Colonic mucosa (tissue), 4 donors: Measurements from ENCODE around the gene SPSB1. TPM values are rescaled to one million over a fixed set of nuclear protein-coding genes. Genes with fewer than 3 reads are reported as not detected.

Source experiments
- DNase-seq: peaks from one replicate; pipeline ENCODE4 v3.0.0-alpha.2; 2020
- H3K27ac ChIP-seq: fragments of 200-600 bp; one replicate; pipeline ENCODE4 v1.8.0; 2021
- H3K27me3 ChIP-seq: fragments of 200-600 bp; one replicate; pipeline ENCODE4 v1.8.0; 2021
- H3K36me3 ChIP-seq: fragments of 200-600 bp; one replicate; pipeline ENCODE4 v1.8.0; 2021
- H3K4me1 ChIP-seq: fragments of 200-600 bp; one replicate; pipeline ENCODE4 v1.8.0; 2021; ENCODE audit warnings: mild to moderate bottlenecking
- H3K4me3 ChIP-seq: fragments of 200-600 bp; one replicate; pipeline ENCODE4 v1.8.0; 2021
- H3K9ac ChIP-seq, 2 donors: one replicate each; pipeline ENCODE4 v1.7.0; 2013; ENCODE audit warnings: control low read depth in 2 of 2, low read depth in 2 of 2, low read length in 2 of 2
- H3K9me3 ChIP-seq: fragments of 200-600 bp; one replicate; pipeline ENCODE4 v1.8.0; 2021
- intact Hi-C: fragments of 100-400 bp; cut with DNase I; formaldehyde crosslinking; loops from one replicate; pipeline ENCODE4 v1.14.1; 2022
- total RNA-seq, 2 donors: library from RNA; stranded (reverse); fragmentation: NEBNext Ultra II Directional in 1 of 2; extraction: Animal tissue kit (Norgen Biotek cat#: 25700) in 1 of 2; gene quantifications; one replicate each; pipeline ENCODE4 v1.2.1, GENCODE V29; 2021
- TF ChIP-seq, protein P1 (sequence below): fragments of 200-600 bp; IDR thresholded peaks from one replicate; pipeline ENCODE4 v1.8.0; 2022; ENCODE audit warnings: antibody characterized with exemption, mild to moderate bottlenecking
- donor health status: healthy.
- donor health status: DM: no; HTN: no; CAD: no.
- donor health status: DM: no; HTN: no; CAD: no.

The SPSB1 gene
- total RNA-seq, 2 donors from 2014 or later, result 14.9 to 28.7 TPM

GRCh38 chr1:9267352-9267686 is 25.4 kb upstream of the SPSB1 start:
- Histone ChIP-seq H3K4me3 (no peak overlapping the region), H3K9ac (no peak overlapping the region), H3K27me3 (no peaks in the 10 kb centered on the region), H3K36me3 (peaks cover 5% of the 10 kb centered on the region), H3K27ac (no peak overlapping the region), H3K9me3 (no peaks in the 10 kb centered on the region), H3K4me1 (no peaks in the 10 kb centered on the region)
- no peak for DNase-seq
- intact Hi-C loops, result loop anchor here (2.0 kb wide), 1 partner anchor 187 kb away; no protein-coding TSS in a partner anchor
- TF ChIP-seq, protein P1, sequence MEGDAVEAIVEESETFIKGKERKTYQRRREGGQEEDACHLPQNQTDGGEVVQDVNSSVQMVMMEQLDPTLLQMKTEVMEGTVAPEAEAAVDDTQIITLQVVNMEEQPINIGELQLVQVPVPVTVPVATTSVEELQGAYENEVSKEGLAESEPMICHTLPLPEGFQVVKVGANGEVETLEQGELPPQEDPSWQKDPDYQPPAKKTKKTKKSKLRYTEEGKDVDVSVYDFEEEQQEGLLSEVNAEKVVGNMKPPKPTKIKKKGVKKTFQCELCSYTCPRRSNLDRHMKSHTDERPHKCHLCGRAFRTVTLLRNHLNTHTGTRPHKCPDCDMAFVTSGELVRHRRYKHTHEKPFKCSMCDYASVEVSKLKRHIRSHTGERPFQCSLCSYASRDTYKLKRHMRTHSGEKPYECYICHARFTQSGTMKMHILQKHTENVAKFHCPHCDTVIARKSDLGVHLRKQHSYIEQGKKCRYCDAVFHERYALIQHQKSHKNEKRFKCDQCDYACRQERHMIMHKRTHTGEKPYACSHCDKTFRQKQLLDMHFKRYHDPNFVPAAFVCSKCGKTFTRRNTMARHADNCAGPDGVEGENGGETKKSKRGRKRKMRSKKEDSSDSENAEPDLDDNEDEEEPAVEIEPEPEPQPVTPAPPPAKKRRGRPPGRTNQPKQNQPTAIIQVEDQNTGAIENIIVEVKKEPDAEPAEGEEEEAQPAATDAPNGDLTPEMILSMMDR, result no peak

DNA sequence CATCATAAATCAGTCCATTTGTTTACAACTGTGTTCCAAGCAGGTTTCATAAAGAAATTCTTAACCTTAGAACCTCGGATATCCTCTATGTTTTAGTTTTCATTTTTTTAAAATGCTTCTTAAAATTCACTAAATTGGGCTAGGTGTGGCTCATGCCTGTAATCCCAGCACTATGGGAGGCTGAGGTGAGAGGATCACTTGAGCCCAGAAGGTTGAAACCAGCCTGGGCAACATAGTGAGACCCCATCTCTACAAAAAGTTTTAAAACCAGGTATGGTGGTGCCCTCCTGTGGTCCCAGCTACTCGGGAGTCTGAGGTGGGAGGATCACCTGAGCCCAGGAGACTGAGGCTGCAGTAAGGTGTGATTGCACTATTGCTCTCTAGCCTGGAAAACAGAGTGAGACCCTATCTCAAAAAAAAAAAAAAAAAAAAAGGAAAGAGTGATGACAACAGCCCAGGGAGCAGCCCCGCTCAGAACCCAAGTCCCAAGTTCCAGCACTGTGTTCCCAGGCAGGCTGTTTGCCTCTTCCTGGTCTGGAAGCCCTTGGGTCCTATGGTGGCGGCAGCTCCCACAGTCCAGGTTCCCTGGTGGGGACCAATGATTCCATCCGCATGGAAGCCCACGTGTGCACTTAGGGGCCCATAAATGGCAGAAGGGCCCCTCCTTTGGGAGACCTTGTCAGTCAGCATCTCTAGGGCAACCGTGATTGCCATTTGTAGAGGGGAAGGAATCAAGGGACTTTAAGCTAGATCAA is 24.7 kb upstream of the SPSB1 start:
- DNase-seq, result no peak
- Histone ChIP-seq H3K9ac (no peak overlapping the region), H3K4me1 (no peaks in the 10 kb centered on the region), H3K4me3 (no peak overlapping the region), H3K36me3 (peaks cover 5% of the 10 kb centered on the region), H3K9me3 (no peaks in the 10 kb centered on the region), H3K27ac (no peak overlapping the region), H3K27me3 (no peaks in the 10 kb centered on the region)
- intact Hi-C loops, result loop anchor here (2.0 kb wide), 1 partner anchor 187 kb away; no protein-coding TSS in a partner anchor
- TF ChIP-seq, protein P1, result no peak

- Histone ChIP-seq H3K36me3 (peaks cover 5% of the 10 kb centered on the region), H3K27me3 (no peaks in the 10 kb centered on the region), H3K9me3 (no peaks in the 10 kb centered on the region), H3K9ac (no peak overlapping the region), H3K27ac (no peak overlapping the region), H3K4me3 (no peak overlapping the region), H3K4me1 (no peaks in the 10 kb centered on the region)
- intact Hi-C loops, result no loop called here
- DNase-seq, result no peak
- TF ChIP-seq, protein P1, result no peak
Observed at GRCh38 chr1:9269078-9269501, 23.6 kb upstream of the SPSB1 start.

GRCh38 chr1:9269721-9270120 is 23.0 kb upstream of the SPSB1 start:
- Histone ChIP-seq H3K9me3 (no peaks in the 10 kb centered on the region), H3K9ac (no peak overlapping the region), H3K4me1 (no peaks in the 10 kb centered on the region), H3K4me3 (no peak overlapping the region), H3K27ac (no peak overlapping the region), H3K36me3 (peaks cover 1% of the 10 kb centered on the region), H3K27me3 (no peaks in the 10 kb centered on the region)
- TF ChIP-seq, protein P1, result no peak
- intact Hi-C loops, result no loop called here
- no peak for DNase-seq

- intact Hi-C loops, result no loop called here
- Histone ChIP-seq H3K4me1 (no peaks in the 10 kb centered on the region), H3K4me3 (no peak overlapping the region), H3K36me3 (no peaks in the 10 kb centered on the region), H3K9ac (no peak overlapping the region), H3K27me3 (no peaks in the 10 kb centered on the region), H3K27ac (no peak overlapping the region), H3K9me3 (no peaks in the 10 kb centered on the region)
- DNase-seq, result no peak
- TF ChIP-seq, protein P1, result no peak
Observed at GRCh38 chr1:9270290-9270883, 22.3 kb upstream of the SPSB1 start.
